ENCODE data around the gene FUOM.

Gene FUOM

GRCh38 chr10:133354672-133355240, 3.1 kb downstream of the FUOM start:
- no peak overlapping the region for H3K4me3 ChIP-seq (ENCODE audit: low read length)
- no peak for TF ChIP-seq CTCF (conservative IDR thresholded peaks at IDR 0.05; ENCODE audit: low read length)
- no peak for DNase-seq (ENCODE audit: low read depth)

DNA sequence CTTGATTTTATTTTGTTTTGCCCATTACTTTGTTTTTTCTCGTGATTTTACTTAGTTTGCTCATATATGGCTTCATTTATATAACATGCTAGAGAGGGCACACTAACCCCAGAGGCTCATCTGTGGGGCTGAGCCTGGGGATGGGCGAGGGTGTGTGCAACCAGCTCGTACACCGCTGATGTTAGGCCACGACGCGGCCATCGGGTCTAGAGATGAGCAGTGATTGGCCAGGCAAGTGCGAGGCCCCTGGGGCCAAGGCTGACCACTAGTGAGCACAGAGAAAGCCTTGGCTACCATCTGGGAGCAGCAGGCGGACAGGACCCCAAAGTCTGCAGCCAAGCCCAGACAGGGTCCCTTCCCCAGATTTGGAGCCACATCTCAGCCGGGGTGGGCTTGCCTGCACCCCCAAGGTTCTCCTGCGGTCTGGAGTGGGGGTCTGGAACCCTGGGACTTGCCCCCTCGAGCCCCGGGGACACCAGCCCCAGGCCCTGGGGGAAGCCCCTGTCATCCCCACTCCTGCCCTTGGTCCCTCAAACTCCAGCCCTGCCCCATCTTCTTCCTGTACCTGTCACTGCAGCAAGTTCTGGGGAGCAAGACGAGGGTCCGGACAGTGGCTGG, 3.7 kb downstream of the FUOM start:
- no peak overlapping the region for H3K4me3 ChIP-seq (ENCODE audit: low read length)
- no peak for TF ChIP-seq CTCF (conservative IDR thresholded peaks at IDR 0.05; ENCODE audit: low read length)
- DNase-seq (ENCODE audit: low read depth): no peak

- no peak overlapping the region for H3K4me3 ChIP-seq (ENCODE audit: low read length)
- no peak for DNase-seq (ENCODE audit: low read depth)
- no peak for TF ChIP-seq CTCF (conservative IDR thresholded peaks at IDR 0.05; ENCODE audit: low read length)
Observed at GRCh38 chr10:133353202-133353959, 4.4 kb downstream of the FUOM start.

DNA sequence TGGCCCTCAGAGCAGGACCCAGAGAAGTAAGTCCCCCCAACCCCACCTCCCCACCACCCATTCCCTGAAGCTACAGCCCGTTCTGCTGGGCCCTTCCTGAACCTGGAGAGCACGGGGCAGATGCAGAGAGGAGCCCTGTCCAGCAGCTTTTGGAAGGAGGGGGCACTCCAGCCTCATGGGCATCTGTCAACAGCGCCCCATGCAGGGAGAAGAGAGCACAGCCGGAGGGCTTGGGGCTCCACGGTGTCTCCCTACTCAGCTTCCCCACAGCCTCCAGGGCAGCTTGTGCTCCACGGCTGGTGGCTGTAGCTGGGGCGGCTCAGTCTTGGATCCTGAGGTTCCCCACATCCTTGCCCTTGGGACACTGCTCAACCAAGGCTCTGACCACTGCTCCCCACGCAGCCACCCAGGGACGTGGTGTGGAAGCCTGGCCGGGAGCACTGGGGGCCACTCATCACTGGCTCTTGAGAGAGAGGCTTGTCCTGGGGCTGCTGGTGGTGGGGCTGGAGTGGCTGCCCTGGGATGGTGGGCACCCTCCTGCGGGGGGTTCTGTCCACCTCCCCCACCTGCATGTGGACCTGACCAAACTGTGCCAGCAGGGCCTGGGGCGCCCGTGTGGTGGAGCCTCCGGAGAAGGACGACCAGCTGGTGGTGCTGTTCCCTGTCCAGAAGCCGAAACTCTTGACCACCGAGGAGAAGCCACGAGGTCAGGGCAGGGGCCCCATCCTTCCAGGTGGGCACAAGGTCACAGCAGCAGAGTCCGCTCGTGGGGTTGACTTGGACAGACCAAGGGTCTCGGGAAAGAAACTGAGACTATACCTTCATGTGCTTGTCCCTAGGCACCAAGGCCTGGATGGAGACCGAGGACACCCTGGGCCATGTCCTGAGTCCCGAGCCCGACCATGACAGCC, 6.2 kb downstream of the FUOM start:
- TF ChIP-seq CTCF (conservative IDR thresholded peaks at IDR 0.05; ENCODE audit: low read length): no peak
- no peak for DNase-seq (ENCODE audit: low read depth)
- H3K4me3 ChIP-seq (ENCODE audit: low read length): no peak overlapping the region

GRCh38 chr10:133350950-133351329, 6.9 kb downstream of the FUOM start:
- no peak for TF ChIP-seq CTCF (conservative IDR thresholded peaks at IDR 0.05; ENCODE audit: low read length)
- no peak for DNase-seq (ENCODE audit: low read depth)
- no peak overlapping the region for H3K4me3 ChIP-seq (ENCODE audit: low read length)

DNA sequence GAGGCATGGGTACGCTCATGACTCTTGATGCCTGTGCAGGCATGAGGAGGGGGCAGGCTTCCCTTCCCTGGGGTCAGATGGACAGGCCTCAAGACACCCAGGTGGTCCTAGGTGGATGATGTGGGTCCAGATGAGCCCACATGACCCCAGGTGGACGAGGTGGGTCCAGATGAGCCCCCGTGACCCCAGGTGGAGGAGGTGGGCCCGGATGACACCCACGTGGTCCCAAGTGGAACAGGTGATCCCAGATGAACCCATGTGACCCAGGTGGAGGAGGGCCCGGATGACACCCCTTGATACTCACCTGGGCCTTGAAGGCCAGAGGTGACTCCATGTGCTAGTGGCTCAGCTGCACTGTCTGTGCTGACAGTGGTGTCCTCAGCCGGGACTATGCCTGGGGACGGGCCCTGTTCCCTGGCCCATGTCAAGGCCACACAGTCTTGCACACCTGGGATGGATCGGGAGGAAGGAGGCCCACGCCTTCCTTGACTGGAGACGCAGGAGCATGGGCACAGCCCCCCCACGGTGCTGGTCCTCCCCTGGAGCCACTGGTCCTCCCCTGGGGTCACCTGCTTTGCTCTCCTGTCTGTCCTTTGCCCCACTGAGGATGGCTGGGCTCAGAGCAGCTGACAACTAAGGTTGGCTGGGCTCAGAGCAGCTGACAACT, 7.4 kb downstream of the FUOM start:
- TF ChIP-seq CTCF (conservative IDR thresholded peaks at IDR 0.05; ENCODE audit: low read length): no peak
- no peak for DNase-seq (ENCODE audit: low read depth)
- no peak overlapping the region for H3K4me3 ChIP-seq (ENCODE audit: low read length)
